Spleen (tissue), 11 donors: ENCODE data around the gene CERCAM. TPM values are rescaled to one million over a fixed set of nuclear protein-coding genes. Genes with fewer than 3 reads are reported as not detected.

Source experiments
- DNase-seq: peaks from one replicate; pipeline ENCODE4 v3.0.0-alpha.2; 2020
- H3K27ac ChIP-seq, 8 donors: fragments of 200-600 bp; sonication (generic) in 7 of 8; 1 replicate in 4 of 8; 2 replicates in 4 of 8; pipeline versions ENCODE4 v1.5.0 to v1.8.0; 2016 to 2021; ENCODE audit warnings: inconsistent platforms in 4 of 8, mild to moderate bottlenecking in 4 of 8, moderate library complexity in 1 of 8
- H3K27me3 ChIP-seq, 7 donors: fragments of 200-600 bp; sonication (generic) in 6 of 7; replicated peaks in 1 of 7; 1 replicate in 4 of 7; 2 replicates in 3 of 7; pipeline versions ENCODE4 v1.5.0 to v1.8.0; 2016 to 2021; ENCODE audit warnings: inconsistent platforms in 3 of 7, mild to moderate bottlenecking in 1 of 7
- H3K36me3 ChIP-seq, 6 donors: fragments of 200-600 bp; sonication (generic) in 5 of 6; 1 replicate in 4 of 6; 2 replicates in 2 of 6; pipeline versions ENCODE4 v1.5.0 to v1.8.0; 2016 to 2021; ENCODE audit warnings: inconsistent platforms in 2 of 6
- H3K4me1 ChIP-seq, 6 donors: fragments of 200-600 bp; sonication (generic) in 5 of 6; 1 replicate in 3 of 6; 2 replicates in 3 of 6; pipeline versions ENCODE4 v1.5.0 to v1.8.0; 2016 to 2021; ENCODE audit warnings: inconsistent platforms in 3 of 6
- H3K4me3 ChIP-seq, 8 donors: fragments of 200-600 bp; sonication (generic) in 7 of 8; 1 replicate in 4 of 8; 2 replicates in 4 of 8; pipeline versions ENCODE4 v1.5.0 to v1.8.0; 2016 to 2021; ENCODE audit warnings: inconsistent platforms in 4 of 8, mild to moderate bottlenecking in 4 of 8, moderate library complexity in 2 of 8
- H3K9me3 ChIP-seq, 8 donors: fragments of 200-600 bp; sonication (generic) in 7 of 8; 1 replicate in 4 of 8; 2 replicates in 4 of 8; pipeline versions ENCODE4 v1.5.0 to v1.8.0; 2016 to 2021; ENCODE audit warnings: inconsistent platforms in 4 of 8
- POLR2A ChIP-seq, 3 donors: fragments of 450-650 bp; IDR thresholded peaks; one replicate each; pipeline ENCODE4 v1.5.1; 2017; ENCODE audit warnings: antibody characterized with exemption in 3 of 3, mild to moderate bottlenecking in 1 of 3
- POLR2AphosphoS5 ChIP-seq, 3 donors: sonication (generic); formaldehyde crosslinking; IDR thresholded peaks; one replicate each; pipeline ENCODE4 v1.5.1; 2017; ENCODE audit warnings: antibody characterized with exemption in 3 of 3
- WGBS, 5 donors: extraction: QIAGEN DNeasy Blood & Tissue Kit in 3 of 5; methylation state at CpG; one replicate each; pipeline versions ENCODE4 v1.1.5 to v1.1.7; 2013 to 2018; 5-methylcytosine and 5-hydroxymethylcytosine counted together
- intact Hi-C: fragments of 100-400 bp; cut with DNase I; formaldehyde crosslinking; loops from one replicate; pipeline ENCODE4 v1.15.0; 2023; ENCODE audit warnings: low total_unique reads
- polyA plus RNA-seq, 3 donors: library from polyadenylated mRNA; stranded (reverse); fragments of 200-250 nt; gene quantifications; one replicate each; pipeline ENCODE4 v1.2.1, GENCODE V29; 2013
- total RNA-seq, 7 donors: library from RNA; depleted of rRNA in 3 of 7; stranded (reverse); fragments of >200 nt in 3 of 7; fragmentation: NEBNext Ultra II Directional in 4 of 7; extraction: Animal tissue kit (Norgen Biotek cat#: 25700) in 4 of 7; gene quantifications; one replicate each; pipeline versions ENCODE4 v1.1.0 to v1.2.1, GENCODE V29; 2016 to 2021
- TF ChIP-seq, protein P1 (sequence below), 11 experiments: fragments of 200-600 bp in 7 of 11; fragments of 450-650 bp in 4 of 11; sonication (generic) in 4 of 11; IDR thresholded peaks in 8 of 11; conservative IDR thresholded peaks in 3 of 11; 1 replicate in 7 of 11; 2 replicates in 4 of 11; pipeline versions ENCODE4 v1.4.0 to v1.8.0; 2016 to 2021; ENCODE audit warnings: antibody characterized with exemption in 11 of 11, inconsistent platforms in 4 of 11, mild to moderate bottlenecking in 1 of 11
- donor health status: healthy with polysubstance abuse.
- donor health status: DM: no; HTN: no; CAD: no; lungs with moderate emphysema.
- donor health status: DM: no; HTN: no; CAD: no.
- donor health status: Bipolar disorder and iron deficiency.
- donor health status: healthy.
- donor health status: DM: no; HTN: no; CAD: no.
- donor health status: DM: yes; HTN: yes; CAD: no.

Gene CERCAM
- total and polyA plus RNA-seq, 10 donors: 3.8 to 22.7 (median 8.8) TPM

- no peak for DNase-seq
- peaks cover 0 to 11% (median 9%) of the 10 kb centered on the region in 6 donors for H3K4me1 ChIP-seq
- H3K36me3 ChIP-seq: no peaks in the 10 kb centered on the region
- TF ChIP-seq, protein P1, sequence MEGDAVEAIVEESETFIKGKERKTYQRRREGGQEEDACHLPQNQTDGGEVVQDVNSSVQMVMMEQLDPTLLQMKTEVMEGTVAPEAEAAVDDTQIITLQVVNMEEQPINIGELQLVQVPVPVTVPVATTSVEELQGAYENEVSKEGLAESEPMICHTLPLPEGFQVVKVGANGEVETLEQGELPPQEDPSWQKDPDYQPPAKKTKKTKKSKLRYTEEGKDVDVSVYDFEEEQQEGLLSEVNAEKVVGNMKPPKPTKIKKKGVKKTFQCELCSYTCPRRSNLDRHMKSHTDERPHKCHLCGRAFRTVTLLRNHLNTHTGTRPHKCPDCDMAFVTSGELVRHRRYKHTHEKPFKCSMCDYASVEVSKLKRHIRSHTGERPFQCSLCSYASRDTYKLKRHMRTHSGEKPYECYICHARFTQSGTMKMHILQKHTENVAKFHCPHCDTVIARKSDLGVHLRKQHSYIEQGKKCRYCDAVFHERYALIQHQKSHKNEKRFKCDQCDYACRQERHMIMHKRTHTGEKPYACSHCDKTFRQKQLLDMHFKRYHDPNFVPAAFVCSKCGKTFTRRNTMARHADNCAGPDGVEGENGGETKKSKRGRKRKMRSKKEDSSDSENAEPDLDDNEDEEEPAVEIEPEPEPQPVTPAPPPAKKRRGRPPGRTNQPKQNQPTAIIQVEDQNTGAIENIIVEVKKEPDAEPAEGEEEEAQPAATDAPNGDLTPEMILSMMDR (IDR thresholded peaks at IDR 0.05 in 8 of 11, conservative IDR thresholded peaks at IDR 0.05 in 3 of 11): no peak
- TF ChIP-seq POLR2A (IDR thresholded peaks at IDR 0.05) (no peak), POLR2AphosphoS5 (IDR thresholded peaks at IDR 0.05) (no peak)
- WGBS, 5 donors: 85 to 98% (median 93%) methylated on average over 3 to 17 of the region's 17 CpGs
- no peak overlapping the region for H3K4me3 ChIP-seq
- H3K9me3 ChIP-seq: no peaks in the 10 kb centered on the region
- H3K27me3 ChIP-seq: no peaks in the 10 kb centered on the region
- intact Hi-C loops: no loop called here
- H3K27ac ChIP-seq: no peak overlapping the region
These were observed 13.7 kb downstream of the CERCAM start for GRCh38 chr9:128434340-128434739.

GRCh38 chr9:128435611-128436010, 15.0 kb downstream of the CERCAM start:
- TF ChIP-seq, protein P1 (IDR thresholded peaks at IDR 0.05 in 8 of 11, conservative IDR thresholded peaks at IDR 0.05 in 3 of 11): no peak
- TF ChIP-seq POLR2A (IDR thresholded peaks at IDR 0.05) (no peak), POLR2AphosphoS5 (IDR thresholded peaks at IDR 0.05) (no peak)
- no peak for DNase-seq
- Histone ChIP-seq H3K27me3 (no peaks in the 10 kb centered on the region), H3K4me3 (no peak overlapping the region), H3K4me1 (peaks cover 0 to 11% (median 9%) of the 10 kb centered on the region in 6 donors), H3K36me3 (no peaks in the 10 kb centered on the region), H3K27ac (no peak overlapping the region), H3K9me3 (no peaks in the 10 kb centered on the region)
- intact Hi-C loops: no loop called here
- 90 to 96% (median 92%) methylated on average over 8 to 18 of the region's 18 CpGs for WGBS, 5 donors

GRCh38 chr9:128438343-128439109, 17.9 kb downstream of the CERCAM start:
- Histone ChIP-seq H3K4me3 (peak overlapping the region in 1 of 8 donors; percentile 31), H3K9me3 (no peaks in the 10 kb centered on the region), H3K27ac (peak overlapping the region in 3 of 8 donors; percentile 22 to 43 (median 23)), H3K4me1 (peaks cover 0 to 11% (median 9%) of the 10 kb centered on the region in 6 donors), H3K36me3 (no peaks in the 10 kb centered on the region), H3K27me3 (no peaks in the 10 kb centered on the region)
- DNase-seq: peak; percentile 95
- WGBS, 5 donors: 15 to 54% (median 32%) methylated on average over 6 to 12 of the region's 12 CpGs
- TF ChIP-seq POLR2A (IDR thresholded peaks at IDR 0.05) (no peak), POLR2AphosphoS5 (IDR thresholded peaks at IDR 0.05) (peak; percentile 74 to 80 (median 79))
- TF ChIP-seq, protein P1 (IDR thresholded peaks at IDR 0.05 in 8 of 11, conservative IDR thresholded peaks at IDR 0.05 in 3 of 11): peak; percentile 83 to 97 (median 94)
- intact Hi-C loops: no loop called here

DNA sequence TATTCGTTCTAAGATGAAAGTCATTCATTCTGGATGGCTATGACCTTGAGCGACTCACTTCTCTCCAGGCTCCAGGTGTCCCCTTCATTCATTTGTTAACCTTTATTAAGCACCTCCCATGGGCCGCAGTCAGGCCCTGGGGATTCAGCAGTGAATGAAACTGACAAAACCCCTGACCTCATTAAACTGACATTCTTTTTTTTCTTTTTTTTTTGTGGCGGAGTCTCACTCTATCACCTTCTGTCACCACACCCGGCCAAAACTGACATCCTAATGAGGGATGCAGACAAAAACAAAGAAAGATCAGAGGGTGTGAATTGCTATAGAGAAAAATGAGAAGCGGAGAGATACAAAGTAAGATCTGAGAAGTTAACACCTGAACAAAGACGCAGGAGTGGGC, 18.6 kb downstream of the CERCAM start:
- H3K27me3 ChIP-seq: no peaks in the 10 kb centered on the region

More for the DNA sequence above, 18.6 kb downstream of the CERCAM start:
- no peak for DNase-seq
- H3K4me3 ChIP-seq: no peak overlapping the region
- peaks cover 0 to 11% (median 9%) of the 10 kb centered on the region in 6 donors for H3K4me1 ChIP-seq
- H3K9me3 ChIP-seq: no peaks in the 10 kb centered on the region
- TF ChIP-seq POLR2A (IDR thresholded peaks at IDR 0.05) (no peak), POLR2AphosphoS5 (IDR thresholded peaks at IDR 0.05) (no peak)
- TF ChIP-seq, protein P1 (IDR thresholded peaks at IDR 0.05 in 8 of 11, conservative IDR thresholded peaks at IDR 0.05 in 3 of 11): no peak
- H3K27ac ChIP-seq: peak overlapping the region in 3 of 8 donors; percentile 22 to 43 (median 23)
- 69 to 82% (median 77%) methylated on average over 7 of the region's 7 CpGs for WGBS, 5 donors
- intact Hi-C loops: no loop called here
- H3K36me3 ChIP-seq: no peaks in the 10 kb centered on the region
